ENCODE data around the gene ARHGEF16.

The ARHGEF16 gene

DNA sequence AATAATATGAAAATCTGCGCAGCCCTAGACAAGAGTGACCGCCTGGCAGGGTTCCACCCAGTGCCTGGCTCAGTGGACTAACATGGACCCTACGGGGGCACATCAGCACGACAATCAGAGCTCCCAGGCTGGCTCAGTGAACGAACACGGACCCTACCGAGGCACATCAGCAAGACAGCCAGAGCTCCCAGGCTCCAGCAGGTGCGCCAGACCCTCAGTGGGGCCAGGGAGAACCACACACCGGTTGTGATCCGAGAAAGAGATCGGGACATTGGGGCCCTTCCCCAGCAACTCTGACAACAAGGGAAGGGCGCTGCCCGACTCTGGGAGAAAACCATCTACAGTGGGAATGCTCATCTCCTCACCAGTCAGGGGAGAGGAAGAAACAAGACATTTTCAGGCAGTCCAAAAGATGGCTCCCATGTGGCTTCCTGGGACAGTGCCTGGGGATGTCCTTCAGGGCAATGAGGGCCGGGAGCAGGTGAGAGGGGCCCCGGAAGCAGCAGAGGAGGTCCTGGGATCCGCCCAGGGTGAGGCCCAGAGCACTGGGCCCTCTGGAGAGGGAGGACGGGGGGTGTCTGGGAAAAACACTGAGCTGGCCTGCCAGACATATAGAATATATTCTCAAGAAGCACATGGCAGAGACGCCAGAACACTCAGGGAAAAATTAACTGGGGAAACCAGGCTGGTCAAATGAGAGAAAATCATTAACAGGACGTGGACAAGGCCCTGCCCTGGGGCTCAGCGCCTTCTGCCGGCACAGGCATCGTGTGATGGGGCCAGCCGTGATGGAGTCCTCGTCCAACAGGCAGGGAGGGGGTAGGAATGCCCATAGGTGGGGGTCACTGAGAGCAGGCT lies 4.8 kb downstream of the ARHGEF16 start:
- H3K27ac Mint-ChIP-seq, result no peak overlapping the region
- H3K4me1 Mint-ChIP-seq (ENCODE audit: low read depth in 2 of 2), result peaks cover 0 to 2% of the 10 kb centered on the region in 2 donors
- H3K9me3 Mint-ChIP-seq, result no peaks in the 10 kb centered on the region
- H3K36me3 Mint-ChIP-seq (ENCODE audit: insufficient read depth), result no peaks in the 10 kb centered on the region
- H3K4me3 Mint-ChIP-seq, result no peak overlapping the region
- DNase-seq (no peak), ATAC-seq (replicated peaks) (no peak)
- peaks cover 0 to 5% of the 10 kb centered on the region in 2 donors for H3K27me3 Mint-ChIP-seq

DNA sequence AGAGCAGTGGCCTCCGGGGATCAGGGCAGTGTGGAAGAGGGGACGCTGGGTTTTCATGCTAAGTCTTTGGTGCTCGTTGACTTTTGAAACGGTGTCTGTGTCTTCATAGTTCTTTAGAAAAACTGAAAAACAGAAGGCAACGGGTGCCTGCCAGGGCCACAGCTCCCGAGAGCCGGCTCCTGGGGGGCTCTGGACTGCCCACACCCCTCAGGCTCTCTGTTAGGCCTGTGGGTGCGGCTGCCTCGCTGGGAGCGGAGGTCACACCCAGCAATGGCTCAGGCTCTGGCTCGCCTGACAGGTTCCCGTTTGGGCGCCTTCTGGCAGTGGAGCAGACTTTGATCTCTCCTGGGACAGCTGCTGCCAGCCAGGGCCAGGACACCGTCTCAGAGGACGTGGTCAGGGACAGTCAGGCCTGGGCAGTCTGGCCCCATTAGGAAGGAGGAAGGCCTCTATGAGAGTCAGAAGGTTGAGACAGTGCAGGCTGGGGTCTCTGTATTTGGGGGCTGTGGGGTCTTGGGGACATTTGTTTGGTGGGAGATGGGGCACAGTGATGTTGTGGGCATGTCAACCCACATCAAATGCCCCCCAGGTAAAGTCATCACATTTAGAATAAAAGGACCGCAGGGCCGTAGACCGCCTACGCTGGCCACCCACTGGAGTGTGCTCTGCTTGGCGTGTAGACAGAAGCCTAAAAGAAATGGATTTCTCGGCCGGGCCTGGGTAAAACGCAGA lies 5.6 kb downstream of the ARHGEF16 start:
- Mint-ChIP-seq H3K4me3 (no peak overlapping the region), H3K27ac (no peak overlapping the region), H3K36me3 (ENCODE audit: insufficient read depth) (no peaks in the 10 kb centered on the region), H3K9me3 (no peaks in the 10 kb centered on the region), H3K4me1 (ENCODE audit: low read depth in 2 of 2) (peaks cover 0 to 2% of the 10 kb centered on the region in 2 donors), H3K27me3 (peaks cover 0 to 10% of the 10 kb centered on the region in 2 donors)
- DNase-seq (no peak), ATAC-seq (replicated peaks) (no peak)

DNA sequence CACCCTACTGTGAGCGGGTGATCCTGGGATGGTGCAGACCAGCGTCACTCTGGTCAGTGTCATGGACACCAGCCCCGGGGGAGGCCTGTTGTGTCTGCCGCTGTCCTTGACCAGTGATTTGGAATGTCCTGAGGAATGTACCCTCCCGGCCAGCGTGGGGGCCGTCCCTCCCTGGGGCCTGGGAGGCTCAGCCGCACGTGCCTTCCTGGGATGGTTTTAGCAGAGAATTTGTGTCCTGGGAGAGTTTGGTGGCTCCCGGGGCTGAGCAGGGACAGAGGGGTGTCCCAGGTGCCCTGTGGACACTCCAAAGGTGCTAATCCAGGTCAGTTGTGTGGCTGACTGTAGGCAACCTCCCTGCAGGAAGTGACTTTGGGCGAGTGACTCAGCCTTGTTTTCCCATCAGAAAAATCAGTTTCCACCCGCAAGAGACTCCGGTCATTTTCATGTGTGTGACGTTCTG lies 6.2 kb downstream of the ARHGEF16 start:
- H3K4me1 Mint-ChIP-seq (ENCODE audit: low read depth in 2 of 2), result peaks cover 0 to 2% of the 10 kb centered on the region in 2 donors

DNA sequence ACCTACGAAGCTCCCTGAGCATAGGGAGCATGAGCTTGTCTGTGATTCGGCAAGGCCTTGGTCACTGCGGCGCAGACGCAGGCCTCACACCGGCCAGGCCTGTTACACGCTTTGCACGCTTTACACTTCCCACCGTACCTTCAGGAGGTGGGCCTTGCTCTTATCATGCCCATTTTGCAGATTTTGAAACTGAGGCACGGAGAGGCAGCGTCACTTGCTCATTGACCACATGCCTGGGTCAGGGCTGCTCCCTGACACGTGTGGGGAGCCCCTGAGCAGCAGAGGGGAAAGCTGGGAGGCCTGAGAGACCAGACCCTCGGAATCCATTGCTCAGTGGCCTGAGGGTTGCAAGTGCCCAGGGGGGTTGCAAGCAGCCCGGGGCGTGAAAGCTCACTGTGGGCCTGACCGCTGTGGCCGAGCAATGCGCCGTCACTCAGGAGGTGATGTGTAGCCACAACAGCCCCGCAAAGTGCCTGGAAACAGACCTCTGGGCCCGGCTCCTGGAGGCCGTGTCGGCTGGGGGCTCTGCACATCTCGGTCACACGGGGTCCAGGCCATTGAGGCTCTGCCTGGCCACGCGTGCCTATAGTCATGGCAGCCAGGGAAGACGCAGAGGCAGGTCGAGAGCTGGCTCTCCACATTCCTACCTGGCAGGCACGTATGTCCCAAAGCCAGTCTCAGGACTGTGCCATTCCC lies 6.9 kb downstream of the ARHGEF16 start:
- H3K9me3 Mint-ChIP-seq, result no peaks in the 10 kb centered on the region
- no peak for ATAC-seq (replicated peaks)
- H3K4me3 Mint-ChIP-seq, result no peak overlapping the region
- no peak for DNase-seq
- peaks cover 0 to 2% of the 10 kb centered on the region in 2 donors for H3K4me1 Mint-ChIP-seq (ENCODE audit: low read depth in 2 of 2)
- no peaks in the 10 kb centered on the region for H3K36me3 Mint-ChIP-seq (ENCODE audit: insufficient read depth)
- H3K27ac Mint-ChIP-seq, result no peak overlapping the region
- peaks cover 0 to 23% of the 10 kb centered on the region in 2 donors for H3K27me3 Mint-ChIP-seq

More for the DNA sequence above, 6.2 kb downstream of the ARHGEF16 start:
- ATAC-seq (replicated peaks) (no peak), DNase-seq (no peak)
- Mint-ChIP-seq H3K9me3 (no peaks in the 10 kb centered on the region), H3K4me3 (no peak overlapping the region), H3K36me3 (ENCODE audit: insufficient read depth) (no peaks in the 10 kb centered on the region), H3K27ac (no peak overlapping the region), H3K27me3 (peaks cover 0 to 16% of the 10 kb centered on the region in 2 donors)

DNA sequence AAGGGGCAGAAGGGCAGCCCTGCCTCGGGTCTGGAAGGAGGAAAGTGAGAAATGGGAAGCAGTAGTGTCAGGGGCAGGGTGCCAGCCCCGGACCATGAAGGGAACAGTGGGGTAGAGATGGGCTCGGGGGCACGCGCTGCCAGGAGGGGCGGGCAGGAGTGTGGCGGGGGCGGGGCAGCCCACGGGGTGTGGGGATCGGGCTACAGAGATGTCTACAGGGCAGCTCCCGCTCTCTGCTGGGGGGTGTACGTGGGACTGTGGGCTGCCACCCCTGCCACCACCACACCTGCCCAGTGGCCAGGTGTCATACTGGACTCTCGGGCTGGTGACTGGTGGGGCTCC lies 7.4 kb downstream of the ARHGEF16 start:
- Mint-ChIP-seq H3K27ac (no peak overlapping the region), H3K4me1 (ENCODE audit: low read depth in 2 of 2) (peaks cover 0 to 2% of the 10 kb centered on the region in 2 donors), H3K27me3 (peaks cover 0 to 26% of the 10 kb centered on the region in 2 donors), H3K4me3 (no peak overlapping the region), H3K36me3 (ENCODE audit: insufficient read depth) (no peaks in the 10 kb centered on the region), H3K9me3 (no peaks in the 10 kb centered on the region)
- no peak for DNase-seq
- no peak for ATAC-seq (replicated peaks)

DNA sequence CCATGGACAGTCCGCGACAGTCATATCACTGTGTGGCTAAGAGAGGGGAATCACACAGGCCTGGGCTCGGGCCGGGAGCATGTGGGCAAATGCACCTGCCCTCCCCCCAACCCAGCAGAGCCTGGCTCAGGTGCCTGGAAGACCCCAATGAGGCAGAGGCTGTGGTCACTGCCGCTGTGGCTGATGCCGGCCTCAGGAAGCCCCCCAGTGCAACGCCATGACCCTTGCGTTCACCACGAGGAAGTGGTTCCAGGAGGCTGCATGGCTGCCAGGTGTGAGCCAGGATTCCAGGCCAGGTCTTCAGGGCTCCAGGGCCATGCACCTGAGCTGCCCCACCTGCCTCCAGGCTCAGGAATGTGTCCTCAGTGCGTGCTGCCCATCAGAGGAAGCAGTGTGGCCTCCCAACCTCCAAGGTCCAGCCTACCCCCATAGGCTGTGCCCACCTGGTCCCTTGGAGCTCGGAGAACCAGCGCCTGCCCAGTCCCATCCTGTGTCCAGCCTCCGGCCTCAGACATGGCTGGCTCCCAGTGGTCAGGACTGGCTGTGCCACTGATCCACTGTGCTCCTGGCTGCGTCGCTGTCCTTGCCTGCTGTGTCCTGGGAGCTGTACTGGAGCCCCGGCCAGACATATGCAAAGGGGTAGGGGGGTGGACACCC lies 8.0 kb downstream of the ARHGEF16 start:
- no peak overlapping the region for H3K4me3 Mint-ChIP-seq
- ATAC-seq (replicated peaks), result no peak
- H3K36me3 Mint-ChIP-seq (ENCODE audit: insufficient read depth), result no peaks in the 10 kb centered on the region
- H3K4me1 Mint-ChIP-seq (ENCODE audit: low read depth in 2 of 2), result no peaks in the 10 kb centered on the region
- DNase-seq, result no peak
- H3K9me3 Mint-ChIP-seq, result no peaks in the 10 kb centered on the region
- no peak overlapping the region for H3K27ac Mint-ChIP-seq
- peaks cover 0 to 26% of the 10 kb centered on the region in 2 donors for H3K27me3 Mint-ChIP-seq

DNA sequence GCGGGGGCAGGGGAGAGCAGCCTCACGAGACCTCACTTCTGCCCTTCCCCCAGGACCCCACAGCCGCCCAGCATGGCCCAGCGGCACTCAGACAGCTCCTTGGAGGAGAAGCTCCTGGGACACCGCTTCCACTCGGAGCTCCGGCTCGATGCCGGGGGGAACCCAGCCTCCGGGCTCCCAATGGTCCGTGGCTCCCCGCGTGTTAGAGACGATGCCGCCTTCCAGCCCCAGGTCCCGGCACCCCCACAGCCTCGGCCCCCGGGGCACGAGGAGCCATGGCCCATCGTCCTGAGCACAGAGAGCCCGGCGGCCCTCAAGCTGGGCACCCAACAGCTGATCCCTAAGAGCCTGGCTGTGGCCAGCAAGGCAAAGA lies 8.5 kb downstream of the ARHGEF16 start:
- no peaks in the 10 kb centered on the region for H3K4me1 Mint-ChIP-seq (ENCODE audit: low read depth in 2 of 2)
- no peak for ATAC-seq (replicated peaks)
- no peaks in the 10 kb centered on the region for H3K9me3 Mint-ChIP-seq
- no peak overlapping the region for H3K27ac Mint-ChIP-seq
- H3K36me3 Mint-ChIP-seq (ENCODE audit: insufficient read depth), result no peaks in the 10 kb centered on the region
- peaks cover 0 to 26% of the 10 kb centered on the region in 2 donors for H3K27me3 Mint-ChIP-seq
- H3K4me3 Mint-ChIP-seq, result no peak overlapping the region
- DNase-seq, result no peak

DNA sequence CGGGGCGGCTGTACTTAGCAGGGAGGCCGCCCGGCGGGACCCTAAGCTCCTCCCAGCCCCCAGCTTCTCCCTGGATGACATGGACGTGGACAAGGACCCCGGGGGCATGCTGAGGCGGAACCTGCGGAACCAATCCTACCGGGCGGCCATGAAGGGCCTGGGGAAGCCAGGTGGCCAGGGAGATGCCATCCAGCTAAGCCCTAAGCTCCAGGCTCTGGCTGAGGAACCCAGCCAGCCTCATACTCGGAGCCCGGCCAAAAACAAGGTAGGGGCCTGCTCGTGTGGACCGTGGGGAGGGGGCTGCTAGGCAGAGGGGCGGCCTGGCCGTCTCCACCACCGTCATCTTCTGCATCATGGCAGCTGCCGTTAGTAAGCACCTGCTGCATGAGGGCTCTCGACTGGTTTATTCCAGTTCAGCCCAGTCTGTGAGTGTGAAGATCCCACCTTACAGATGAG lies 9.0 kb downstream of the ARHGEF16 start:
- Mint-ChIP-seq H3K4me1 (ENCODE audit: low read depth in 2 of 2) (no peaks in the 10 kb centered on the region), H3K27ac (no peak overlapping the region), H3K36me3 (ENCODE audit: insufficient read depth) (no peaks in the 10 kb centered on the region), H3K9me3 (no peaks in the 10 kb centered on the region), H3K27me3 (peaks cover 0 to 26% of the 10 kb centered on the region in 2 donors), H3K4me3 (no peak overlapping the region)
- DNase-seq (no peak), ATAC-seq (replicated peaks) (no peak)

DNA sequence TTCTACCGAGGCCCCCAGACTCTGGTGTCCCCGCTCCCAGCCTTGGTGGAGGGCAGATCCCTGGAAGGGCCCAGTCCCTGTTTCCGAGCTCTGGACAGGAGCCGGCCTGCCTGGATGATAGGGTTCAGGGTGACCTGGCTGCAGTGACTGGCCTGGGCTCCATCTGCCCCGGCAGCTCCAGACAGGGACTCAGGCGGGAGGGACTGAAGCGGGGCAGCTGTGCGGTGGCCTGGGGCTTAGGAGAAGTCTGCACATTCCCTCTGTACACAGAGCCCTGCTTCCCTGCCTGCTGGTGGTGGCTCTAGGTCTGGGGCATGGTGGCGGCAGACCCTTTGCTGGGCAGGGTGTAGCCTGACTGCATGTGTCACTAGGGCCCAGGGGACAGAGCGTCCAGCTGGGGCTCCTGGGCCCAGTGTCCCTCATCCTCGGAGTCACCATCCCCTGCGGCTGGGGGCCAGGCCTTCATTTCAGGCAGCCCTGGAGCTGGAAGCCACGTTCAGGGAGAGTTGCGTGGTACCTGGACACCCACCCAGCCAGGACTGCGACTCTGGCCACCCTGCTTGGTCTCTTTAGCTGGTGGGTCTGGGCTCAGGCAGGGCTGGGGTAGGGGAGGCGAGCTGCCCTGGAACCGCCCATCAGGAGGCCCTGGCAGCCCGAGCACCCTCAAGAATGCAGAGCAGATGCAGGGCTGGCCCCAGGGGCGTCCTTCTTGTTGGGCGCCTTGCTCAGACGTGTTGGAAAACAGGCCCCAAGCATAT lies 9.6 kb downstream of the ARHGEF16 start:
- Mint-ChIP-seq H3K27me3 (peaks cover 0 to 26% of the 10 kb centered on the region in 2 donors), H3K9me3 (no peaks in the 10 kb centered on the region), H3K4me1 (ENCODE audit: low read depth in 2 of 2) (no peaks in the 10 kb centered on the region), H3K27ac (no peak overlapping the region), H3K36me3 (ENCODE audit: insufficient read depth) (no peaks in the 10 kb centered on the region), H3K4me3 (no peak overlapping the region)
- ATAC-seq (replicated peaks) (no peak), DNase-seq (no peak)

DNA sequence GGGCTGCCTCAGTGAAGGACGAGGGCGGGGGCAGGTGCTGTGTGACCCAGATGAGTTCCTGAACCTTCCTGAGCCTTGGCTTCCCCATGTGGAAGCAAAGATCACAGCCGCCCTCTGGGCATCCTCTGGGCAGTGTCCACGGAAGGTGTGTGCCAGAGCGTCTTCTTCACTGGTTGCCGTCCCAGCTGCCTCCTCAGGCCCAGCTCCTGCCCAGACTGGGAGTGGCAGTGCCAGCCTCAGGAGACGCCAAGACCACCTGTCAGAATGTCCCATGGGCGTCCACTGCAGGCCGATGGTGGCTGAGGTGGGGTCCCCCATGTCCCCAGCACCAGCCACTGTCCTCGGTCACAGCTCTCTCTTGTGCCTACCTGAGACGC lies 10.2 kb downstream of the ARHGEF16 start:
- Mint-ChIP-seq H3K36me3 (ENCODE audit: insufficient read depth) (no peaks in the 10 kb centered on the region), H3K4me1 (ENCODE audit: low read depth in 2 of 2) (no peaks in the 10 kb centered on the region), H3K4me3 (no peak overlapping the region), H3K27me3 (peaks cover 0 to 26% of the 10 kb centered on the region in 2 donors), H3K9me3 (no peaks in the 10 kb centered on the region), H3K27ac (no peak overlapping the region)
- ATAC-seq (replicated peaks), result no peak
- no peak for DNase-seq

DNA sequence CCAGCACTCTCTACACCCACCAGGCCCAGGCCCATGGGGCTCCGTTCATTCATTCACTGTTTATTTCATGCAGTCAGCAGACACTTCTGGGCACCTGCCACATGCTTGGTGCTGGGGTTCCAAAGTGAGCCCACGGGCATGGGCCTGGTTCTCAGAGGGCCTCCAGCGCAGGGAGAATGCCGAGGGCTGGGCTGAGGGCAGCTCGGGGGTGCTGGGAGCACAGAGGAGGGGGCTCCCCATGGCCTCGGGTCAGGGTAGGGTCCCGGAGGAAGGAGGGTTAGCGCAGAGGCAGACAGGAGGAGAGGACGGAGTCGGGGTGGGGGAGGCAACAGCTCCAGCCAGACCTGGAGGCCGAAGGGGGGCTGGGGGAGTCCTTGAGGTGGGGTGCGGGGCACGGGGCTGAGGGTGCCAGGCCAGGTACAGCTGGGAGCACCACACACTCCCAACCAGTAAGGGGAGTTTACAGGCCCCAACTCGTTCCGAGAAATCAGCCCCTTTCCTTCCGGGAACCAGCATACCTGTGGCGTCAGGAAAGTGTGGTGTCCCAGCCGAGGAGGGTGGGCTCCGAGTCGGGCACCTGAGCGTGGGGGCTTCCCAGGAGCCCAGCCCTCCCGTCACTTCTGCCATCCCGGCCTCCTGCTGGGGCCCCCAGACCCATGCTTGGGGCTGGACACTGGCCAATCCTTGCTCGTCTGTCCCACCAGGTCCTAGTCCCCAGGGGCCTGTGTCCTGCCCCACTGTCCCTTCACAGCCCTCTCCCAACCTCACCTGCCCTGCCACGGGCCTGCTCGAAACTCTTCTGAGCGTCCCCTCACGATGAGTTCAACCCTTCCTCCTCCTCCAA lies 10.8 kb downstream of the ARHGEF16 start:
- no peaks in the 10 kb centered on the region for H3K4me1 Mint-ChIP-seq (ENCODE audit: low read depth in 2 of 2)
- H3K27ac Mint-ChIP-seq, result no peak overlapping the region
- no peak overlapping the region for H3K4me3 Mint-ChIP-seq
- no peak for DNase-seq
- no peaks in the 10 kb centered on the region for H3K9me3 Mint-ChIP-seq
- no peaks in the 10 kb centered on the region for H3K36me3 Mint-ChIP-seq (ENCODE audit: insufficient read depth)
- peaks cover 0 to 31% of the 10 kb centered on the region in 2 donors for H3K27me3 Mint-ChIP-seq
- no peak for ATAC-seq (replicated peaks)

DNA sequence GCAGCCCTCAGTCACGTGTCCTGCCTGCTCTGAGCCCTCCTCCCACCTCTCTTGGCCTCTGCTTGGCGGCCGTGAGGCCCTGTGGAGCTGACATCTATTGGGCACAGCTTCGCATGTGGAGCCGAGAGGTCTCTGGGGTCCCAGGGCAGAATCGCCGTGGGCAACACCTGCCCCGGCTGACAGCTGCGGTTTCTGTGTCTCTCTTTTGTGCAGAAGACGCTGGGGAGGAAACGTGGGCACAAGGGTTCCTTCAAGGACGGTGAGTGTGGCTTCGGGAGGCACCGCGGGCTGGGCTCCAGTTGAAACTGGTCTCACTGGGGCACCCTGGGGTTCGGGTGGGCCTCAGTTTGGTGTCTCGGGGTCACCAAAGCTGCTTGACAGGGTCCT lies 11.5 kb downstream of the ARHGEF16 start:
- no peaks in the 10 kb centered on the region for H3K9me3 Mint-ChIP-seq
- no peak overlapping the region for H3K4me3 Mint-ChIP-seq
- no peaks in the 10 kb centered on the region for H3K36me3 Mint-ChIP-seq (ENCODE audit: insufficient read depth)
- H3K27ac Mint-ChIP-seq, result no peak overlapping the region
- no peak for ATAC-seq (replicated peaks)
- DNase-seq, result no peak
- no peaks in the 10 kb centered on the region for H3K4me1 Mint-ChIP-seq (ENCODE audit: low read depth in 2 of 2)
- peaks cover 0 to 37% of the 10 kb centered on the region in 2 donors for H3K27me3 Mint-ChIP-seq
